Suprapubic skin (tissue), 4 donors: ENCODE measurements around the gene SEMA6B.

Source experiments
- EP300 ChIP-seq: sonication (generic); formaldehyde crosslinking; IDR thresholded peaks from one replicate; pipeline ENCODE4 v1.6.1; 2017; ENCODE audit warnings: antibody characterized with exemption
- POLR2A ChIP-seq, 2 donors: fragments of 450-650 bp; IDR thresholded peaks; one replicate each; pipeline ENCODE4 v1.6.1; 2017; ENCODE audit warnings: antibody characterized with exemption in 2 of 2, mild to moderate bottlenecking in 2 of 2, moderate library complexity in 2 of 2
- POLR2AphosphoS5 ChIP-seq, 3 donors: sonication (generic); formaldehyde crosslinking; IDR thresholded peaks; one replicate each; pipeline ENCODE4 v1.6.1; 2017; ENCODE audit warnings: antibody characterized with exemption in 3 of 3
- TF ChIP-seq, protein P1 (sequence below), 2 donors: fragments of 200-600 bp in 1 of 2; fragments of 450-650 bp in 1 of 2; sonication (generic) in 1 of 2; IDR thresholded peaks; one replicate each; pipeline ENCODE4 v1.5.1; 2016 to 2019; ENCODE audit warnings: antibody characterized with exemption in 2 of 2, mild to moderate bottlenecking in 1 of 2, moderate library complexity in 1 of 2

DNA sequence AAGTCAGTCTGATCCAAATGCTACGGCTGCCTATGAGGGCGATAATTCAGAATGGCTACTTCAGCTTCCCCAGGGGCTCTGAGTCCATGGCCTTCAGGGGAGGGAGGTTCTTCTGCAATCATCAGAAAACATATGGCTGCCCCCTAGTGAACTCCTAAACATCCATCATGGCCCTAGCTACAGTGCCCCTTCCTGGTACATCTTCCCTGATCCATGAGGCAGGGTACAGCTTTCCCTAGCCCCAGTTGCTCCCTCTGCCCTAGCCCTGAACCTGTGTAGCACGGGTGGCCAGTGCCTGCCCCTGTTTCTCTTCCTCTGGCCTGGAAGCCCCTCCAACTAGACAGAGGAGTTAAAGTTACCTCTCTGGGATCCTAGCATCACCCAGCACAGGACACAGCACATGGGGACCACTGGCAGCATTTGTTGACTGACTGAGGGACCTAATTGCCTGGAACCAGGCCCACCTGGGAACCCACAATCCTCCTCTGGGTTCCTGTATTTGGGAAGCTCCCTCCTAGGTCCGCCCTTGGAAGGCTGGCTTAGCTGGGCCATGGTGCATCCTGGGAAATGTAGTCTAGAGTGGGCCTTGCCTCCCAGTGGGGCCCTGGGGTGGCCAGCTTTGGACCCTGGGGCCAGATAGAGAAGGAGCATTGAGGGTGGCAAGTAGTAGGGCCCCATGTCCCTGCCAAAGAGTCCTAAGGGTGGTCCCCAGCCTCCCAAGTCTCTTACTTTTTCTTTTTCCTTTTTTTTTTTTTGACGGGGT, 17.7 kb upstream of the SEMA6B start:
- no peak for TF ChIP-seq EP300
- TF ChIP-seq, protein P1, sequence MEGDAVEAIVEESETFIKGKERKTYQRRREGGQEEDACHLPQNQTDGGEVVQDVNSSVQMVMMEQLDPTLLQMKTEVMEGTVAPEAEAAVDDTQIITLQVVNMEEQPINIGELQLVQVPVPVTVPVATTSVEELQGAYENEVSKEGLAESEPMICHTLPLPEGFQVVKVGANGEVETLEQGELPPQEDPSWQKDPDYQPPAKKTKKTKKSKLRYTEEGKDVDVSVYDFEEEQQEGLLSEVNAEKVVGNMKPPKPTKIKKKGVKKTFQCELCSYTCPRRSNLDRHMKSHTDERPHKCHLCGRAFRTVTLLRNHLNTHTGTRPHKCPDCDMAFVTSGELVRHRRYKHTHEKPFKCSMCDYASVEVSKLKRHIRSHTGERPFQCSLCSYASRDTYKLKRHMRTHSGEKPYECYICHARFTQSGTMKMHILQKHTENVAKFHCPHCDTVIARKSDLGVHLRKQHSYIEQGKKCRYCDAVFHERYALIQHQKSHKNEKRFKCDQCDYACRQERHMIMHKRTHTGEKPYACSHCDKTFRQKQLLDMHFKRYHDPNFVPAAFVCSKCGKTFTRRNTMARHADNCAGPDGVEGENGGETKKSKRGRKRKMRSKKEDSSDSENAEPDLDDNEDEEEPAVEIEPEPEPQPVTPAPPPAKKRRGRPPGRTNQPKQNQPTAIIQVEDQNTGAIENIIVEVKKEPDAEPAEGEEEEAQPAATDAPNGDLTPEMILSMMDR (IDR thresholded peaks at IDR 0.05): no peak
- TF ChIP-seq POLR2A (IDR thresholded peaks at IDR 0.05): no peak
- no peak for TF ChIP-seq POLR2AphosphoS5 (IDR thresholded peaks at IDR 0.05)
